Naive thymus-derived CD8-positive, alpha-beta T cell (primary cell): ENCODE measurements around the gene PDE11A. TPM values are rescaled to one million over a fixed set of nuclear protein-coding genes. Genes with fewer than 3 reads are reported as not detected.

Source experiments
- ATAC-seq, 2 donors: fragments of 150-1000 bp; cut with Tn5 transposase in 1 of 2; sonication (Bioruptor Pico), chemical (Tn5 transposase) in 1 of 2; 1 replicate in 1 of 2; 2 replicates in 1 of 2; pipeline ENCODE4 v1.10.0; 2021; ENCODE audit warnings: mild to moderate bottlenecking in 2 of 2, moderate library complexity in 2 of 2
- POLR2A ChIA-PET: fragments of 350-600 bp; sonication (Branson Sonifier 250); formaldehyde crosslinking; loops from one replicate; lab custom pipeline; 2021; ENCODE audit warnings: antibody characterized with exemption; lab: Charles Lee
- DNase-seq, 10 donors: peaks; one replicate each; pipeline versions ENCODE4 v3.0.0 to v3.0.0-alpha.2; 2020 to 2022
- H3K27ac Mint-ChIP-seq, 10 donors: one replicate each; pipeline ENCODE4 v1.8.0; 2020 to 2022; ENCODE audit warnings: mild to moderate bottlenecking in 10 of 10, mixed read lengths in 10 of 10, moderate library complexity in 4 of 10, inconsistent platforms in 1 of 10
- H3K27me3 Mint-ChIP-seq, 5 donors: one replicate each; pipeline ENCODE4 v1.8.0; 2021 to 2022; ENCODE audit warnings: mixed read lengths in 5 of 5
- H3K36me3 Mint-ChIP-seq, 3 donors: one replicate each; pipeline ENCODE4 v1.8.0; 2020 to 2022; ENCODE audit warnings: mixed read lengths in 3 of 3, mild to moderate bottlenecking in 2 of 3, inconsistent platforms in 1 of 3
- H3K4me1 Mint-ChIP-seq, 4 donors: one replicate each; pipeline ENCODE4 v1.8.0; 2021 to 2022; ENCODE audit warnings: mixed read lengths in 4 of 4
- H3K4me3 Mint-ChIP-seq, 10 donors: one replicate each; pipeline ENCODE4 v1.8.0; 2020 to 2022; ENCODE audit warnings: mild to moderate bottlenecking in 10 of 10, mixed read lengths in 10 of 10, moderate library complexity in 6 of 10, inconsistent platforms in 1 of 10
- H3K9me3 Mint-ChIP-seq, 9 donors: one replicate each; pipeline ENCODE4 v1.8.0; 2020 to 2022; ENCODE audit warnings: mixed read lengths in 9 of 9, mild to moderate bottlenecking in 3 of 9, inconsistent platforms in 1 of 9, moderate library complexity in 1 of 9
- polyA plus RNA-seq, 3 donors: library from polyadenylated mRNA; unstranded; fragments of 300-500 nt; fragmentation: Illumina TruSeq; gene quantifications; one replicate each; pipeline ENCODE4 v1.2.3, GENCODE V29; 2021
- total RNA-seq, 8 experiments: library from RNA in 2 of 8; stranded (reverse) in 2 of 8; gene quantifications; one replicate each; pipeline ENCODE4 v1.2.3 and lab custom pipeline; 2021 to 2026

The PDE11A gene
- total and polyA plus RNA-seq, 5 experiments from 2014 or later = not detected

DNA sequence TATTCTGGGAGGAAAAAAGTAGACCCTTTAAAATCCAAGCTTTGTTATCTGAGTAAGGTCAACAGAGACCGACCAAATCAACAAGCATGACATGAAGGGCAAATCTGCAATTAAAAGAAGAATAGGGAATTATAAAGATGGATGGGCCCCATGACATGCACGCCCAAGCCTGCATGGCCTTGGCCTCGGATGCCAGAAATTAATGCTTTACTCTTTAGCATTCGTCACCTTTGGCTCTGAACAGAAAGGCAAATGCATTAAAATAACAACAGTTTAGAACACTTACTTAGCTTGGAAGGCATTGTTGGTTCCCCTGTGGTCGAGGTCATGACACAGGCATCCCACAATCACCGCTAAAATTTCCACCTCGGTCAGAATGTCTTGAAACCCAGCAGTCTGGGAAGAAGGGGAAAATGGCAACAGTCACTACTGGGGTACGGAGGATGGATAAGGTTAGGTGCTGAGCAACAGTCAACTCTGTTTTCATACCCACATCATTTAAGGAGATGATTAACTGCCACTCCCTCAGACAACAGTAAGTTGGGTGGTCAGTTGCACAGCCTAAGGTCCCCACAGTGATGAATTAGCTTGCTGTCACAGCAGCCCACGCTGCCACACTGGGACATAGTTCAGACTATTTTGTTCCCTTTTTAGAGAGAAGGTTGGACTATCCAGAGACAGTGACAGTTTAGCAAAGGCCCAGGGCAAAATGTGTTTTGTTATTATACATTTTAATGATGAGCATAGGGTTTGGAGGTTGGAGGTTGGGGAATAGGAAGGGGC is 360.9 kb downstream of the PDE11A start:
- no peak for ATAC-seq
- H3K27ac Mint-ChIP-seq = no peak overlapping the region

DNA sequence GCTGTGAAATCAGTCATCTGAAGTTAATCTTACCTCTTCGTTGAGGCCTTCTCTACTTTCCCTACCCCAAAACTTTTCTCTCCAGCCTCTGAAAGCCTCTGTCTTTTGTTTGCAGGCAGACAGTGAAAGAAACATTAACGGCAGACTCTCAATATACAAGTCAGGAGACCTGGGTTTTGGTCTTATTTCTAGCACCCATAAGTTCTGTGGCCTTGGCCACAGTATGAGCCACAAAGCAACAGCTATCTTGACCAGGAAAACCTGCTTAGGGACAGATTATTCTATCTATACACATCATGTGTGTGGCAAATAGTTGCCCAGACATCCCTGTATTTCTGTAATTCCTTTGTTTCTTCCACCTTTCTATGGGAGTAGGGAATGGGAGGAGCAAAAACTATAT is 361.7 kb downstream of the PDE11A start:
- Mint-ChIP-seq H3K27ac (no peak overlapping the region), H3K4me3 (no peak overlapping the region), H3K27me3 (peaks cover 0 to 6% (median under 1%) of the 10 kb centered on the region in 5 donors), H3K4me1 (no peaks in the 10 kb centered on the region), H3K9me3 (no peaks in the 10 kb centered on the region), H3K36me3 (no peaks in the 10 kb centered on the region)
- no peak for DNase-seq
- ATAC-seq = no peak
- POLR2A ChIA-PET = no interaction called here

More for the DNA sequence above, 360.9 kb downstream of the PDE11A start:
- no peak for DNase-seq
- no peak overlapping the region for H3K4me3 Mint-ChIP-seq
- POLR2A ChIA-PET = no interaction called here
- no peaks in the 10 kb centered on the region for H3K4me1 Mint-ChIP-seq
- H3K9me3 Mint-ChIP-seq = no peaks in the 10 kb centered on the region
- H3K36me3 Mint-ChIP-seq = no peaks in the 10 kb centered on the region
- peaks cover 0 to 9% (median 0%) of the 10 kb centered on the region in 5 donors for H3K27me3 Mint-ChIP-seq

DNA sequence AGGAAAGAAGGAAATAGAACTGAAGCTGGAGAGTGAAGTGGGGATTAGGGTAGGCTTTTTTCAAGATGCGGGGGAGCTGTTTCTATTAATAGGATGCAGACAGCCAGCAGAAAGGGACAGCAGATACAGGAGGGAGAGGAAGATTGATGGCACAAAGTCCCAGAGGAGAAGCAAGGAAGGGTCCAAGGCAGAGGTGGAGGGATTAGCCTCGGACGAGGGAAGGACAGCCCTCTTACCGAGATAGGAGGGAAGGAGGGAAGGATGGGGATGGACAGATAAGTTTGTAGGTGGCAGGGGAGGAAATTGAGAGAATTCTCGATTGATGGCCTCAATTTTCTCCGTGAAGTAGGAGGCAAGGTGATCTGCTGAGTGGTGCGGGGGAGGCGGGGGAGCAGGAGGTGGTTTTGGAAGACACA is 362.6 kb downstream of the PDE11A start:
- Mint-ChIP-seq H3K27ac (no peak overlapping the region), H3K4me3 (no peak overlapping the region), H3K9me3 (no peaks in the 10 kb centered on the region), H3K36me3 (no peaks in the 10 kb centered on the region), H3K4me1 (no peaks in the 10 kb centered on the region), H3K27me3 (peaks cover 0 to 11% (median 5%) of the 10 kb centered on the region in 5 donors)
- no peak for DNase-seq
- POLR2A ChIA-PET = no interaction called here
- ATAC-seq = no peak

DNA sequence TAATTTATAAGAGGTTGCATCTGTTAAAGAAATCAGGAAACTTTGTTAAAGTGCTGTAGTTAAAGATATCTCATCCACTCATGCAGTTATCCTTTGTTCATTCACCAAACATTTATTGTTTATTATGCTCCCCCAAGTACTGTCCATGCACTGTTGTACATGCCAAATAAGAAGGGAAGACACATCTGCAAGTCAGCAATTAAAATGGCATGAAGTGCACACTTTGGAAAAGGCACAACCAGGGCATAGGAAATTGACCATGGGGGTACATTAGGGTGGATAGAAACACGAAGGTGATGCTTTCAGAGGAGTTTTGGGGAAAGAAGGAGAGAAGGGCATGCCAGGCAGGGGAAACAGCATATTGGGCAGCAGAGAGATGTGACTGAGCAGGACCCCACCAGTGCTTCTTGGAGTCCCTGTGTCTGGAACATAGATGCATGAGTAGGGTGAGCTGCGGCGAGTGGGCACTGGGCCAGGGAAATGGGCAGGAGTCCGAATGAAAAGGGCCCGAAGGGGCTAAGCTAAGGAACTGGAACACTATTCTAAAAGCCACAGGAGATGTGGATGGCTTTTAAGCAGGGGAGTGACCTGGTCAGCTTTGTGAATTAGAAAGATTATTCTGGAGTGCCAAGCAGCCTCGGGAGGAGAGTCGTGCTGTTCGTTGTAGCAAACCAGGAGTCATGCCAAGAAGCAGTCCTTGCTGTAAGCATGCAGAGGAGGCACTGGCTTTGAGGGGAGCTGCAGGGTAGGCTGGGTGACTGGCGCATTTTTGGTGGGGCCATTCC is 363.7 kb downstream of the PDE11A start:
- no peaks in the 10 kb centered on the region for H3K4me1 Mint-ChIP-seq
- POLR2A ChIA-PET = no interaction called here
- no peak overlapping the region for H3K27ac Mint-ChIP-seq
- no peak overlapping the region for H3K4me3 Mint-ChIP-seq
- H3K27me3 Mint-ChIP-seq = peaks cover 0 to 7% (median 5%) of the 10 kb centered on the region in 5 donors
- no peaks in the 10 kb centered on the region for H3K36me3 Mint-ChIP-seq
- no peaks in the 10 kb centered on the region for H3K9me3 Mint-ChIP-seq
- DNase-seq (no peak), ATAC-seq (no peak)

DNA sequence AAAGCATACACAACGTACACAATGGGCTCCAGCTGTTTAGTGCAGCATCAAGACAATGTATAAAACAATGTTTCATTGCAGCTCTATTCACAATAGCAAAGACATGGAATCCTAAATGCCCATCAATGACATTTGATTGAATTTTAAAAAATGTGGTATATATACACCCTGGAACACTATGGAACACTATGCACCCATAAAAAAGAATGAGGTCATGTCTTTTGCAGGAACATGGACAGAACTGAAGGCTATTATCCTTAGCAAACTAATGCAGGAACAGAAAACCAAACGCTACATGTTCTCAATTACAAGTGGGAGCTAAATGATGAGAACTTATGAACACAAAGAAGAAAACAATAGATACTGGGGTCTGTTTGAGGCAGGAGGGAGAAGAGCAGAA is 364.5 kb downstream of the PDE11A start:
- no peaks in the 10 kb centered on the region for H3K4me1 Mint-ChIP-seq
- H3K36me3 Mint-ChIP-seq = no peaks in the 10 kb centered on the region
- H3K9me3 Mint-ChIP-seq = no peaks in the 10 kb centered on the region
- H3K4me3 Mint-ChIP-seq = no peak overlapping the region
- ATAC-seq = no peak
- DNase-seq = no peak
- POLR2A ChIA-PET = no interaction called here
- H3K27ac Mint-ChIP-seq = no peak overlapping the region
- H3K27me3 Mint-ChIP-seq = peaks cover 0 to 7% (median 6%) of the 10 kb centered on the region in 5 donors

DNA sequence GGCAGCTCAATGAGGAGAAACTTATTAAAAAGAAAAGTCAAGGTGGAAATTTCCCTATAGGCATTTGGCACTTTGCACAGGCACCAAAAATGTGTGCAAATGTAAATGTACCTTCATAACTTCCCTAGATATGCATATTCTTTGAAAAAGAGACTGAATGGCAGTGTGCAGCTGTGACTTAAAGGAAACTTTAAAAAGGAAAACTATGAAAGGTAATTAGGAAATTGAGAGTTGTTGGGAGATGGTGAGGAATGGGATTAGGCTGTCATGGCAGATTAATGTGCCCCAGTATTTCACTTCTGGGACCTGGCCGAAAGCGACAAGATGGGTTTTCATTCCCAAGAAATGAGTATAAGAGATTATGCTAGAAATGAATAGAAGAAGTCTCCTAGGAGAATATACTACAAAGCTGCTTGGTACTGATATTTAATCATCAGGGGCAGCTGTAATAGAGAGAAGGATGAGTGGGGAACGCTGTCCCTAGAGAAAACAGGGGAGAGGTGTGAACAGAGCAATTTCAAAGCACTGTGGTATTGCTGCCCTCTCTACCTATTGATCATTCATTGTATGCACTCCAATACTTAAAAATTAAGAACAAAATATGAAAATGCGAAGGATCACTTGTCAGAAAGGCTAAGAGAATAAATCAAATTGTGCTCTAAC is 366.9 kb downstream of the PDE11A start:
- no peaks in the 10 kb centered on the region for H3K36me3 Mint-ChIP-seq
- POLR2A ChIA-PET = no interaction called here
- no peak overlapping the region for H3K27ac Mint-ChIP-seq
- DNase-seq = no peak
- peaks cover 0 to 10% (median 7%) of the 10 kb centered on the region in 5 donors for H3K27me3 Mint-ChIP-seq
- no peaks in the 10 kb centered on the region for H3K4me1 Mint-ChIP-seq
- ATAC-seq = no peak
- no peaks in the 10 kb centered on the region for H3K9me3 Mint-ChIP-seq
- no peak overlapping the region for H3K4me3 Mint-ChIP-seq

DNA sequence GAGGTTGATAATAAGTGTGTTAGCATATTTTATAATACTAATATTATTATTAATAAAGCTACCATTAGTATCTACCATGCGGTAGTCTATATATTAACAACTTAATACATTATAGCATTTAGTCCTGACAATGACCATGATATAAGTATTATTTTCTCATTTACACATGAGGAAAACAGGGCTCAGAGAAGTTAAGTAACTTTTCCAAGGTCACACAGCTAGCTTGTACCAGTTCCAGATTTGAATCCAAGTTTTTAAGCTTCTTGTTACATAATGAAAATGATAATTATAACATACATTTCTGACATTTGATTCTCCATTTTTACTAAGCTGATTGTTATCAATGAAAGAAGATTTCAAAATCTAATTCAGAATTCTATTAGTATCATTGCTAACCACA is 369.4 kb downstream of the PDE11A start:
- Mint-ChIP-seq H3K27ac (no peak overlapping the region), H3K36me3 (no peaks in the 10 kb centered on the region), H3K9me3 (no peaks in the 10 kb centered on the region), H3K27me3 (peaks cover 0 to 15% (median 7%) of the 10 kb centered on the region in 5 donors), H3K4me3 (no peak overlapping the region), H3K4me1 (no peaks in the 10 kb centered on the region)
- ATAC-seq (no peak), DNase-seq (no peak)
- POLR2A ChIA-PET = no interaction called here

DNA sequence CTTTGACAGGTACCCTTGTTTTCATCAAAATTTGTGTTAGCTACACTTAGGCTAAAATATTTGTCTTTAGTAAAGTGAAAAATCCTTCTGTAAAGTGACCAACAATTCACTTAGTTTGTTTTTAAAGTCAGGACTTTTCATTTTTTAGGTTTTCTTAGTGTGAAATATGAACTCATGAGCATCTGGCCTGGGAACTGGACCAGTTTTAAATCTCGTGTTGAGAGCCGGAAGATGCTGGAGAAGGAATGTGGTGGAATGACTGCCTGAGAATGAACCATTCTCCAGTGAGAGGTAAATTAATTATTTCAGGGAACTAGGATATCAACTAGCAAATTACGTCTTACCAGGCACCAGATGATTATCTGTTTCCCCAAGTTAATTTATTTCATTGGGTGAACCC is 374.3 kb downstream of the PDE11A start:
- peaks cover 2 to 33% (median 12%) of the 10 kb centered on the region in 5 donors for H3K27me3 Mint-ChIP-seq
- POLR2A ChIA-PET = no interaction called here
- no peak for ATAC-seq
- H3K4me3 Mint-ChIP-seq = no peak overlapping the region
- no peak for DNase-seq
- no peaks in the 10 kb centered on the region for H3K36me3 Mint-ChIP-seq
- H3K9me3 Mint-ChIP-seq = no peaks in the 10 kb centered on the region
- H3K4me1 Mint-ChIP-seq = no peaks in the 10 kb centered on the region
- no peak overlapping the region for H3K27ac Mint-ChIP-seq

DNA sequence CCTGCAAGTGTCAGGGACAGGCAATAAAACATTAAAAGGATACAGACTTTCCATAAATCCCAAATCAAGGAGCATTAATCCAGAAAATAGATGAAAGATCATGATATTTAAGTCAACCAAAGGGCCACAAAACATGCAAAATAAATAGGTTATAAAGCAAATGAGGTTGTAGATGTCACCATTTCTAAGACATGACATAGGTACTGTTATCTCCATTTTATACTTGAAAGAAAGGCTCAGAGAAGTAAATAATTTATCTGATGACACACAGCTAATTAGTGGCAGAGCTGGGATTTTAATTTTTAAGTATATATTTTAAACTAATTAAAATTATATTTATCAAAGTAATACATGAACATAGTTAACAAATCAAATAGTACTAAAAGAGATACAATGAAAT is 378.2 kb downstream of the PDE11A start:
- no peak for ATAC-seq
- Mint-ChIP-seq H3K27ac (no peak overlapping the region), H3K9me3 (no peaks in the 10 kb centered on the region), H3K4me3 (no peak overlapping the region), H3K27me3 (peaks cover 2 to 32% (median 12%) of the 10 kb centered on the region in 5 donors), H3K36me3 (no peaks in the 10 kb centered on the region), H3K4me1 (no peaks in the 10 kb centered on the region)
- POLR2A ChIA-PET = no interaction called here
- no peak for DNase-seq

DNA sequence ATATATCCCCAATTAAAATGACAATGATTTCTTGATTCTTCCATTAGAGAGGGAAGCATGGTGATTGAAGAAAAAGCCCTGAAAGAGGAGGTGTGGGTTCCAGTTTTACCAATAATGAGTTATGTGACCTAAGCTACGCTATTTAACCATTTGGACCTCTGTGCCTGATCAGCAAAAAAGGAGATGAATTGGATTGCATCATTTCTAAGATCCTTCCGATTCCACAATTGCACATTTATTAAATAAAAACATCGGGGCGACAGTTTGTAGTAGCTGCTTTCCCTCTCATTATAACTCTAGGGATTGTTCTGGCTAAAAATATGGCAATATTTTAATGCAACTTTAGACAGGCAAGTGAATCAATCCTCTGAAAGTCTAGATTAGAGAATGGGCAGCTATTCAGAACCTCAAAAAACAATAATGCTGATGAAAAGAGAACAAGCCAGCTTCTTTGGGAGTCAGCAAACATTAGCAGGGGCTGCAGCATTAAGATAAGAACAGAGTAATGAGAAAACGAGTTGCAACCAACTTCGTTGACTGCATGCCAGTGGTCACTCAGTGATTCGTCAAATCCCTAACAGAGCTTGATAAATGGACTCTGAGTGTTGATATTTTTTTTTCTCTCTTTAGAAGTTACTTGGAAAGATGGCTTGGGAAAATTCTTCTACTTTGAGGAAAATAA is 378.8 kb downstream of the PDE11A start:
- ATAC-seq (no peak), DNase-seq (no peak)
- Mint-ChIP-seq H3K36me3 (no peaks in the 10 kb centered on the region), H3K4me1 (no peaks in the 10 kb centered on the region), H3K4me3 (no peak overlapping the region), H3K27me3 (peaks cover 2 to 31% (median 12%) of the 10 kb centered on the region in 5 donors), H3K9me3 (no peaks in the 10 kb centered on the region), H3K27ac (no peak overlapping the region)
- POLR2A ChIA-PET = no interaction called here

DNA sequence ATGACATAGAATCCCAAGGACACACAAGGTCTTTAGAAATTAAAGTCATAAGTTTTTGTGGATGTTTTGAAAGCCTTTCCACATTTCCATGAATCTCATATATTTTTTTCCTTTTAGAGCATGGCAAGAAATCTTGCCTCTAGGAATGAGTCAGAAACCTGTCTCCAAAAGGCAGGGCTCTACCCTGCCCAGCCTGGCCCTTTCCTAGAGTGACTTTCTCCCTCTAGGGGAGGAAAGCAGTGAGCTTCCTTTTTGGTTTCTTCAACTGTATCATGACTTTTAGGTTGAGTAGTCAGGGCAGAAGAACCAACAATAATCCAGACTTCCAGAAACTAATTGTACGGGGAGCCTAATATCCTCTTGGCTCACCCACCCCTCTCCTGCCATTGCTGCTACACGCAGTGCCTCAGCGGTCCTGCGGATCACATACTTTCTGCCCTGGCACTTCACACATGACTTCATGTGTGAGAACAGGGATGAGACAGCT is 379.8 kb downstream of the PDE11A start:
- POLR2A ChIA-PET = no interaction called here
- ATAC-seq = no peak
- H3K9me3 Mint-ChIP-seq = no peaks in the 10 kb centered on the region

DNA sequence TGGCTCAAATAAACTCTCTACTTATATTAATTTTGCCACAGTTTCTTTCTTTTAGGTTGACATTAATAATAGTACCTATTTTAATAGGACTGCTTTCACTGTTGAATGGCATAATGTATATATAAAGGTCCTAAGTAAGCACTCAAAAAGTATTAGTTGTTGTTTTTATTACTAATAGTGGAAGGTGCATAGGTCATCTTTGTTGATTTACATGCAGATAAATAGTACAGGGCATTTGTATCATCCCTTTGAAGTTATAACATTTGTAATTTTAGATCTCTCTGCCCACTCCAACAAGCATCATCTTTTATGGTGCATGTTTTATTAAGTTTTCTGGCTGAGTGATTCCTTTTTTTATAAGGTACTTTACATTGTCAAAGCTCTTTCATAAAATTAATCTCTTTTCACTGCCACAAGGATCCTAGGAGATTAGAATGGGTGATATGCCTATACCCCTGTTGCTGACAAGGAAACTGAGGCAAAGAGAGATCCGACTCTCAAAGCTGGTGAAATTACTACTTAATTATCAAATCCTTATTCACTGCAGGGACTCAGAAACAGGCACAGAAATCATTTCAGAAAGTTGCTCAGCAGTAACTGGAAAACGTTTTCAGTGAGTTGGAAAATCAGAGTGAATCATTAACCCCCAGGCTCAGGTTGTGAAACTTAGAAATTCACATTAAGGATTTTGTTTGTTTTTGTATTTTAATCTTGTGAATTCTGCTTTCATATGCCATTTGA is 380.4 kb downstream of the PDE11A start:
- POLR2A ChIA-PET = no interaction called here
- DNase-seq (no peak), ATAC-seq (no peak)
- H3K27ac Mint-ChIP-seq = no peak overlapping the region
- no peaks in the 10 kb centered on the region for H3K4me1 Mint-ChIP-seq
- no peak overlapping the region for H3K4me3 Mint-ChIP-seq
- H3K9me3 Mint-ChIP-seq = no peaks in the 10 kb centered on the region
- no peaks in the 10 kb centered on the region for H3K36me3 Mint-ChIP-seq
- peaks cover 2 to 27% (median 12%) of the 10 kb centered on the region in 5 donors for H3K27me3 Mint-ChIP-seq

More for the DNA sequence above, 379.8 kb downstream of the PDE11A start:
- Mint-ChIP-seq H3K27me3 (peaks cover 2 to 27% (median 12%) of the 10 kb centered on the region in 5 donors), H3K4me3 (no peak overlapping the region), H3K4me1 (no peaks in the 10 kb centered on the region), H3K27ac (no peak overlapping the region), H3K36me3 (no peaks in the 10 kb centered on the region)
- DNase-seq = no peak
